HCT116 (cell line): ENCODE measurements around the gene KLC4. TPM values are rescaled to one million over a fixed set of nuclear protein-coding genes. Genes with fewer than 3 reads are reported as not detected.
"Not testable (repeated sequence)": the region's sequence is repeated elsewhere in the genome, so short reads cannot be mapped to it uniquely, and the experiment has no call there.

Source experiments
- ATAC-seq: fragments of 200-7000 bp; cut with Tn5 transposase; 2 replicates; pipeline ENCODE4 v1.9.1; 2020; ENCODE audit warnings: mild to moderate bottlenecking, moderate library complexity
- BruUV-seq: library from RNA; stranded (reverse); fragments of 400-500 nt; replicated peaks from 2 replicates; lab custom pipeline; 2021; lab: Mats Ljungman, UMichigan
- CTCF ChIA-PET: fragments of 300-600 bp; sonication (Branson Sonifier 250); formaldehyde crosslinking; loops from one replicate; lab custom pipeline; 2021; ENCODE audit warnings: antibody characterized with exemption; lab: Charles Lee
- POLR2A ChIA-PET: fragments of 300-600, 350-600 bp; sonication (Branson Sonifier 250); formaldehyde crosslinking; loops from one replicate; lab custom pipeline; 2021; ENCODE audit warnings: antibody characterized with exemption; lab: Charles Lee
- RAD21 ChIA-PET, 2 experiments: fragments of 300-600 bp; sonication (Branson Sonifier 250); formaldehyde crosslinking; loops; one replicate each; lab custom pipeline; 2023; ENCODE audit warnings: low total read pairs in 2 of 2; ENCODE audit not compliant: uncharacterized antibody in 2 of 2, unreplicated experiment in 2 of 2, low non-redundant PET in 1 of 2; lab: Charles Lee
- DNase-seq: peaks from one replicate; pipeline ENCODE4 v3.0.0-alpha.2; 2010; ENCODE audit warnings: low read depth, low spot score
- H2AFZ ChIP-seq: fragments of 200-600 bp; shearing (Covaris generic), sonication (generic); 2 replicates; pipeline ENCODE4 v1.6.1; 2017; ENCODE audit warnings: low read depth, mixed run types, mixed read lengths, antibody characterized with exemption, low read length; ENCODE audit not compliant: poor library complexity, severe bottlenecking
- H3K27ac ChIP-seq: 2 replicates; pipeline ENCODE4 v1.5.1; 2012; ENCODE audit warnings: low read depth, low read length
- H3K27me3 ChIP-seq: fragments of 200-600 bp; sonication (generic); 2 replicates; pipeline ENCODE4 v1.6.1; 2016; ENCODE audit warnings: mixed run types, low read length, mixed read lengths; ENCODE audit not compliant: insufficient read depth
- H3K36me3 ChIP-seq, 2 experiments: fragments of 200-500 bp in 1 of 2; fragments of 200-600 bp in 1 of 2; sonication (Bioruptor generic) in 1 of 2; sonication (generic) in 1 of 2; 2 replicates each; pipeline versions ENCODE4 v1.5.1 to v1.6.1; 2014 to 2016; ENCODE audit warnings: low read length in 2 of 2, inconsistent platforms in 1 of 2, mixed read lengths in 1 of 2, mixed run types in 1 of 2; ENCODE audit not compliant: insufficient read depth in 2 of 2, control insufficient read depth in 1 of 2
- H3K4me1 ChIP-seq, 2 experiments: fragments of 200-600 bp in 1 of 2; sonication (generic) in 1 of 2; 2 replicates each; pipeline versions ENCODE4 v1.5.1 to v1.6.1; 2012 to 2017; ENCODE audit warnings: low read length in 2 of 2, inconsistent platforms in 1 of 2, mild to moderate bottlenecking in 1 of 2, mixed read lengths in 1 of 2, mixed run types in 1 of 2, moderate library complexity in 1 of 2; ENCODE audit not compliant: insufficient read depth in 2 of 2, control insufficient read depth in 1 of 2
- H3K4me2 ChIP-seq: fragments of 200-600 bp; sonication (generic); 2 replicates; pipeline ENCODE4 v1.6.1; 2017; ENCODE audit warnings: mixed run types, low read length, mixed read lengths
- H3K4me3 ChIP-seq, 2 experiments: fragments of 200-600 bp in 1 of 2; sonication (generic) in 1 of 2; replicated peaks in 1 of 2; 2 replicates each; pipeline ENCODE4 v1.5.1; 2011 to 2016; ENCODE audit warnings: low read length in 2 of 2, control low read depth in 1 of 2, low read depth in 1 of 2, mild to moderate bottlenecking in 1 of 2, mixed read lengths in 1 of 2, mixed run types in 1 of 2
- H3K79me2 ChIP-seq: fragments of 200-600 bp; sonication (generic); 2 replicates; pipeline ENCODE4 v1.6.1; 2017; ENCODE audit warnings: mild to moderate bottlenecking, mixed run types, low read length, moderate library complexity, mixed read lengths; ENCODE audit not compliant: insufficient read depth
- H3K9ac ChIP-seq: fragments of 200-600 bp; sonication (generic); 2 replicates; pipeline ENCODE4 v1.6.1; 2016; ENCODE audit warnings: low read length, mixed read lengths
- H3K9me2 ChIP-seq: fragments of 200-600 bp; sonication (generic), shearing (Covaris generic); 2 replicates; pipeline ENCODE4 v1.6.1; 2017; ENCODE audit warnings: mixed run types, mild to moderate bottlenecking, moderate library complexity; ENCODE audit not compliant: insufficient read depth
- H3K9me3 ChIP-seq, 2 experiments: fragments of 200-500 bp in 1 of 2; fragments of 200-600 bp in 1 of 2; sonication (Bioruptor generic) in 1 of 2; sonication (generic) in 1 of 2; 2 replicates each; pipeline ENCODE4 v1.6.1; 2014 to 2017; ENCODE audit warnings: low read length in 2 of 2, mixed read lengths in 2 of 2, inconsistent platforms in 1 of 2, low read depth in 1 of 2, mild to moderate bottlenecking in 1 of 2, mixed run types in 1 of 2, moderate library complexity in 1 of 2; ENCODE audit not compliant: control insufficient read depth in 1 of 2, insufficient read depth in 1 of 2
- H4K20me1 ChIP-seq: fragments of 200-600 bp; sonication (generic), shearing (Covaris generic); 2 replicates; pipeline ENCODE4 v1.6.1; 2017; ENCODE audit warnings: mixed run types, mild to moderate bottlenecking, moderate library complexity; ENCODE audit not compliant: insufficient read depth
- CBX3 ChIP-seq: IDR thresholded peaks from 2 replicates; pipeline ENCODE4 v1.6.1; 2012; ENCODE audit warnings: low read depth
- CEBPB ChIP-seq: IDR thresholded peaks from 2 replicates; pipeline ENCODE4 v1.6.1; 2012; ENCODE audit warnings: low read depth
- EGR1 ChIP-seq: IDR thresholded peaks from 2 replicates; pipeline ENCODE4 v1.6.1; 2012; ENCODE audit warnings: low read depth
- EZH2 ChIP-seq: fragments of 200-600 bp; sonication (generic); IDR thresholded peaks from 2 replicates; pipeline ENCODE4 v1.6.1; 2017; ENCODE audit warnings: antibody characterized with exemption, mixed run types
- FOSL1 ChIP-seq: IDR thresholded peaks from 2 replicates; pipeline ENCODE4 v1.6.1; 2012; ENCODE audit warnings: low read depth
- POLR2AphosphoS5 ChIP-seq: IDR thresholded peaks from 2 replicates; pipeline ENCODE4 v1.6.1; 2011; ENCODE audit warnings: mild to moderate bottlenecking, low read depth, low read length, moderate library complexity
- SIN3A ChIP-seq: IDR thresholded peaks from 2 replicates; pipeline ENCODE4 v1.6.1; 2012; ENCODE audit warnings: low read depth
- SRF ChIP-seq: IDR thresholded peaks from 2 replicates; pipeline ENCODE4 v1.6.1; 2012; ENCODE audit warnings: low read depth
- YY1 ChIP-seq: IDR thresholded peaks from 2 replicates; pipeline ENCODE4 v1.6.1; 2011; ENCODE audit warnings: low read length, low read depth, moderate library complexity, mild to moderate bottlenecking; ENCODE audit not compliant: insufficient replicate concordance; ENCODE audit errors: extremely low read depth
- intact Hi-C: fragments of 100-400 bp; cut with micrococcal nuclease; formaldehyde crosslinking; loops from 2 replicates; pipeline ENCODE4 v1.10.0; 2022
- total RNA-seq: library from RNA; stranded (reverse); gene quantifications from one replicate; pipeline ENCODE4 v1.2.1, GENCODE V29; 2021; ENCODE audit not compliant: unreplicated experiment
- TF ChIP-seq, protein P1 (sequence below): IDR thresholded peaks from 2 replicates; pipeline ENCODE4 v1.6.1; 2012
- TF ChIP-seq, protein P2 (sequence below): IDR thresholded peaks from 2 replicates; pipeline ENCODE4 v1.6.1; 2011; ENCODE audit warnings: mild to moderate bottlenecking, low read length, moderate library complexity; ENCODE audit not compliant: insufficient replicate concordance; ENCODE audit errors: extremely low read depth

Gene KLC4
- total RNA-seq, 1 experiment from 2014 or later = 16.2 TPM

GRCh38 chr6:43040542-43041257 lies 18.7 kb upstream of the KLC4 start:
- ATAC-seq (no peak), DNase-seq (no peak)
- no peaks in the 10 kb centered on the region for H3K9me3 ChIP-seq
- no peak overlapping the region for H2AFZ ChIP-seq
- BruUV-seq = no TSS peak
- no peak for TF ChIP-seq CBX3
- no peak for TF ChIP-seq CEBPB
- no peak for TF ChIP-seq EZH2
- no peak for TF ChIP-seq YY1
- TF ChIP-seq, protein P1, sequence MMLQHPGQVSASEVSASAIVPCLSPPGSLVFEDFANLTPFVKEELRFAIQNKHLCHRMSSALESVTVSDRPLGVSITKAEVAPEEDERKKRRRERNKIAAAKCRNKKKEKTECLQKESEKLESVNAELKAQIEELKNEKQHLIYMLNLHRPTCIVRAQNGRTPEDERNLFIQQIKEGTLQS = no peak
- no peak for TF ChIP-seq EGR1
- TF ChIP-seq POLR2AphosphoS5 = no peak
- TF ChIP-seq, protein P2, sequence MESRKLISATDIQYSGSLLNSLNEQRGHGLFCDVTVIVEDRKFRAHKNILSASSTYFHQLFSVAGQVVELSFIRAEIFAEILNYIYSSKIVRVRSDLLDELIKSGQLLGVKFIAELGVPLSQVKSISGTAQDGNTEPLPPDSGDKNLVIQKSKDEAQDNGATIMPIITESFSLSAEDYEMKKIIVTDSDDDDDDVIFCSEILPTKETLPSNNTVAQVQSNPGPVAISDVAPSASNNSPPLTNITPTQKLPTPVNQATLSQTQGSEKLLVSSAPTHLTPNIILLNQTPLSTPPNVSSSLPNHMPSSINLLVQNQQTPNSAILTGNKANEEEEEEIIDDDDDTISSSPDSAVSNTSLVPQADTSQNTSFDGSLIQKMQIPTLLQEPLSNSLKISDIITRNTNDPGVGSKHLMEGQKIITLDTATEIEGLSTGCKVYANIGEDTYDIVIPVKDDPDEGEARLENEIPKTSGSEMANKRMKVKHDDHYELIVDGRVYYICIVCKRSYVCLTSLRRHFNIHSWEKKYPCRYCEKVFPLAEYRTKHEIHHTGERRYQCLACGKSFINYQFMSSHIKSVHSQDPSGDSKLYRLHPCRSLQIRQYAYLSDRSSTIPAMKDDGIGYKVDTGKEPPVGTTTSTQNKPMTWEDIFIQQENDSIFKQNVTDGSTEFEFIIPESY = no peak
- no peak for TF ChIP-seq FOSL1
- TF ChIP-seq SRF = no peak
- TF ChIP-seq SIN3A = no peak
- intact Hi-C loops = no loop called here
- no peak overlapping the region for H3K9ac ChIP-seq
- H3K4me1 ChIP-seq = no peaks in the 10 kb centered on the region
- H3K9me2 ChIP-seq = no peaks in the 10 kb centered on the region
- CTCF ChIA-PET = no interaction called here
- no peak overlapping the region for H3K4me2 ChIP-seq
- no peak overlapping the region for H3K27ac ChIP-seq
- POLR2A ChIA-PET = interaction anchor here (0.7 kb wide), 1 partner anchor 13 kb away, joined by 4 read pairs; the partner anchor contains the start of gene CUL7
- no peaks in the 10 kb centered on the region for H4K20me1 ChIP-seq
- H3K79me2 ChIP-seq = no peaks in the 10 kb centered on the region
- no peaks in the 10 kb centered on the region for H3K27me3 ChIP-seq
- RAD21 ChIA-PET = no interaction called here
- H3K4me3 ChIP-seq = no peak overlapping the region
- H3K36me3 ChIP-seq = peaks cover 0 to 13% of the 10 kb centered on the region in 2 experiments; a peak in 2 of 4 replicates

DNA sequence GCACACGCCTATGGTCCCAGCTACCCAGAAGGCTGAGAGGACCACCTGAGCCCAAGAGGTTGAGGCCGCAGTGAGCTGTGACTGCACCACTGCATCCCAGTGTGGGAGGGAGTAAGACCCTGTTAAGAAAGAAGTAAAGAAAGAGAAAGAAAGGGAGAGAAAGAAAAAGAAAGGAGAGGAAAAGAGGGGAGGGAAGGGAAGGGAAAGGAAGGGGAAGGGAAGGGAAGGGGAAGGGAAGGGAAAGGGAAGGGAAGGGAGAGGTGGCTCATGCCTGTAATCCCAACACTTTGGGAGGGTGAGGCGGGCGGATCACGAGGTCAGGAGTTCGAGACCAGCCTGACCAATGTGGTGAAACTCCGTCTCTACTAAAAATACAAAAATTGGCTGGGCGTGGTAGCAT lies 18.0 kb upstream of the KLC4 start:
- CTCF ChIA-PET = not testable (repeated sequence)

More for the DNA sequence above, 18.0 kb upstream of the KLC4 start:
- DNase-seq, H3K79me2 ChIP-seq, ATAC-seq, H3K9me2 ChIP-seq, H2AFZ ChIP-seq, H3K4me1 ChIP-seq, H3K27ac ChIP-seq, H4K20me1 ChIP-seq, BruUV-seq, H3K27me3 ChIP-seq, RAD21 ChIA-PET, H3K4me2 ChIP-seq, H3K9ac ChIP-seq, H3K4me3 ChIP-seq, intact Hi-C loops, POLR2A ChIA-PET, H3K9me3 ChIP-seq: not testable (repeated sequence)
- H3K36me3 ChIP-seq = peaks cover 0 to 13% of the 10 kb centered on the region in 2 experiments; a peak in 2 of 4 replicates
